A549 (cell line): ENCODE data around the gene KCP. TPM values are rescaled to one million over a fixed set of nuclear protein-coding genes. Genes with fewer than 3 reads are reported as not detected.

Source experiments
- ATAC-seq, 2 experiments: fragments of 200-7000 bp in 1 of 2; fragments of >200 bp in 1 of 2; cut with Nextera tagmentation in 1 of 2; cut with Tn5 transposase in 1 of 2; 3 replicates each; pipeline versions ENCODE4 v1.8.0 to v1.9.1; 2018 to 2020; ENCODE audit warnings: mild to moderate bottlenecking in 1 of 2, moderate library complexity in 1 of 2
- CTCF ChIA-PET: fragments of 300-600 bp; sonication (Branson Sonifier 250); formaldehyde crosslinking; extraction: SDS; loops from one replicate; lab custom pipeline; 2021; ENCODE audit warnings: antibody characterized with exemption, inconsistent platforms; lab: Yijun Ruan, JAX
- POLR2A ChIA-PET: fragments of 350-600 bp; formaldehyde crosslinking; extraction: SDS; loops from one replicate; lab custom pipeline; 2021; ENCODE audit warnings: antibody characterized with exemption, inconsistent platforms; lab: Yijun Ruan, JAX
- DNase-seq, 2 experiments: peaks; one replicate each; pipeline versions ENCODE4 v3.0.0 to v3.0.0-alpha.2; 2011 to 2016; ENCODE audit warnings: low read depth in 1 of 2, low spot score in 1 of 2
- FAIRE-seq: peaks from 2 replicates; lab custom pipeline; 2011; peaks lifted over from hg19 to GRCh38; lab: Jason Lieb, UNC
- H3K27ac ChIP-seq, 2 experiments: fragments of >200 bp; sonication (Bioruptor Twin); formaldehyde crosslinking; 3 replicates each; pipeline ENCODE4 v1.5.1; 2016 to 2017
- H3K4me1 ChIP-seq: fragments of >200 bp; sonication (Bioruptor Twin); formaldehyde crosslinking; 3 replicates; pipeline ENCODE4 v1.6.1; 2016
- H3K4me2 ChIP-seq: fragments of >200 bp; sonication (Bioruptor Twin); formaldehyde crosslinking; 3 replicates; pipeline ENCODE4 v1.6.1; 2016
- H3K4me3 ChIP-seq: fragments of >200 bp; sonication (Bioruptor Twin); formaldehyde crosslinking; 3 replicates; pipeline ENCODE4 v1.5.1; 2016
- H3K9me3 ChIP-seq: fragments of >200 bp; sonication (Bioruptor Twin); formaldehyde crosslinking; 3 replicates; pipeline ENCODE4 v1.6.1; 2016
- EHMT2 ChIP-seq: fragments of 200-600 bp; sonication (generic); IDR thresholded peaks from 2 replicates; pipeline ENCODE4 v1.6.1; 2016; ENCODE audit warnings: antibody characterized with exemption, low read depth, mild to moderate bottlenecking, moderate library complexity
- EP300 ChIP-seq, 2 experiments: fragments of >200 bp; sonication (Bioruptor Twin); formaldehyde crosslinking; IDR thresholded peaks; 2 replicates in 1 of 2; 3 replicates in 1 of 2; pipeline ENCODE4 v1.6.1; 2016 to 2017
- ESRRA ChIP-seq: fragments of 150-350 bp; IDR thresholded peaks from 2 replicates; pipeline ENCODE4 v1.6.1; 2014; ENCODE audit warnings: mild to moderate bottlenecking, low read length, borderline replicate concordance
- FOSB ChIP-seq: fragments of 250-450 bp; sonication (Bioruptor Pico); IDR thresholded peaks from 2 replicates; pipeline ENCODE4 v1.5.0; 2020; ENCODE audit warnings: mild to moderate bottlenecking, moderate library complexity
- FOXS1 ChIP-seq: fragments of 250-450 bp; sonication (Bioruptor Pico); IDR thresholded peaks from 2 replicates; pipeline ENCODE4 v1.5.0; 2020; ENCODE audit warnings: mild to moderate bottlenecking, moderate library complexity
- GATA3 ChIP-seq: IDR thresholded peaks from 2 replicates; pipeline ENCODE4 v1.6.1; 2012; ENCODE audit warnings: borderline replicate concordance
- JUN ChIP-seq, 2 experiments: fragments of >200 bp; sonication (Bioruptor Twin); formaldehyde crosslinking; IDR thresholded peaks; 2 replicates in 1 of 2; 3 replicates in 1 of 2; pipeline ENCODE4 v1.6.1; 2016 to 2017
- KDM5A ChIP-seq: fragments of 200-600 bp; sonication (generic); IDR thresholded peaks from 2 replicates; pipeline ENCODE4 v1.6.1; 2016; ENCODE audit warnings: antibody characterized with exemption, mild to moderate bottlenecking
- MYC ChIP-seq: IDR thresholded peaks from 2 replicates; pipeline ENCODE4 v1.6.1; 2012; ENCODE audit warnings: mild to moderate bottlenecking, inconsistent platforms, low read length, improper control_type of control experiment, borderline replicate concordance
- POLR2A ChIP-seq: IDR thresholded peaks from 2 replicates; pipeline ENCODE4 v1.6.1; 2012; ENCODE audit warnings: mild to moderate bottlenecking, low read length
- POLR2AphosphoS2 ChIP-seq: conservative IDR thresholded peaks from 2 replicates; pipeline ENCODE4 v1.6.1; 2012; ENCODE audit warnings: low read length, improper control_type of control experiment, inconsistent platforms
- RAD21 ChIP-seq, 2 experiments: fragments of >200 bp in 1 of 2; sonication (Bioruptor Twin) in 1 of 2; formaldehyde crosslinking in 1 of 2; IDR thresholded peaks in 1 of 2; conservative IDR thresholded peaks in 1 of 2; 2 replicates in 1 of 2; 3 replicates in 1 of 2; pipeline ENCODE4 v1.6.1; 2012 to 2018; ENCODE audit warnings: inconsistent platforms in 1 of 2
- RARB ChIP-seq: fragments of 250-450 bp; sonication (Bioruptor Pico); IDR thresholded peaks from 2 replicates; pipeline ENCODE4 v1.8.0; 2021; ENCODE audit warnings: mild to moderate bottlenecking, moderate library complexity
- SREBF2 ChIP-seq: fragments of 450-650 bp; IDR thresholded peaks from 2 replicates; pipeline ENCODE4 v1.6.1; 2014; ENCODE audit warnings: mild to moderate bottlenecking, moderate library complexity
- TFCP2L1 ChIP-seq: fragments of 250-450 bp; sonication (Bioruptor Pico); IDR thresholded peaks from 2 replicates; pipeline ENCODE4 v1.5.0; 2021; ENCODE audit warnings: mild to moderate bottlenecking
- WGBS: methylation state at CpG from one replicate; pipeline ENCODE4 v1.1.6; 2017; ENCODE audit errors: missing lambda C conversion rate; 5-methylcytosine and 5-hydroxymethylcytosine counted together
- polyA plus RNA-seq, 4 experiments: library from polyadenylated mRNA; depleted of rRNA in 3 of 4; stranded (reverse); fragments of >200 nt; fragmentation: RNase III in 1 of 4; extraction: RNeasy Plus Mini Kit Qiagen cat#74134 plus additional on column Dnase treatment in 1 of 4; gene quantifications; 2 replicates in 3 of 4; 3 replicates in 1 of 4; pipeline ENCODE4 v1.2.3, GENCODE V29; 2011 to 2017
- TF ChIP-seq, protein P1 (sequence below): fragments of 200-600 bp; sonication (generic); IDR thresholded peaks from 2 replicates; pipeline ENCODE4 v1.6.1; 2016; ENCODE audit warnings: antibody characterized with exemption, mild to moderate bottlenecking, moderate library complexity
- TF ChIP-seq, protein P2 (sequence below): fragments of 450-650 bp; IDR thresholded peaks from 2 replicates; pipeline ENCODE4 v1.6.1; 2014; ENCODE audit warnings: antibody characterized with exemption
- TF ChIP-seq, protein P3 (sequence below): IDR thresholded peaks from 2 replicates; pipeline ENCODE4 v1.6.1; 2012
- TF ChIP-seq, protein P4 (sequence below): fragments of 150-350 bp; IDR thresholded peaks from 2 replicates; pipeline ENCODE4 v1.6.1; 2014; ENCODE audit warnings: low read depth, mild to moderate bottlenecking, low read length

The KCP gene
- polyA plus RNA-seq, 2 of the 4 experiments (the other 2 are of a cell fraction) = 0.14 TPM; not detected in 1

DNA sequence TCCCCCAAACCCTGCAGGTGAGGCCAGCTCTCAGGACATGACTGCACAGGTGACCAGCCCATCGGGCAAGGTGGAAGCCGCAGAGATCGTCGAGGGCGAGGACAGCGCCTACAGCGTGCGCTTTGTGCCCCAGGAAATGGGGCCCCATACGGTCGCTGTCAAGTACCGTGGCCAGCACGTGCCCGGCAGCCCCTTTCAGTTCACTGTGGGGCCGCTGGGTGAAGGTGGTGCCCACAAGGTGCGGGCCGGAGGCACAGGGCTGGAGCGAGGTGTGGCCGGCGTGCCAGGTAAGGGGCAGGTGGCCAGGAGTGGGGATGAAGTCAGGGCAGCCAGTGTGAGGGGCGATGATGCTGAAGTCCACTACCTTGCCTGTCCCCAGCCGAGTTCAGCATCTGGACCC is 56.1 kb downstream of the KCP start (continued):
- TF ChIP-seq, protein P1, sequence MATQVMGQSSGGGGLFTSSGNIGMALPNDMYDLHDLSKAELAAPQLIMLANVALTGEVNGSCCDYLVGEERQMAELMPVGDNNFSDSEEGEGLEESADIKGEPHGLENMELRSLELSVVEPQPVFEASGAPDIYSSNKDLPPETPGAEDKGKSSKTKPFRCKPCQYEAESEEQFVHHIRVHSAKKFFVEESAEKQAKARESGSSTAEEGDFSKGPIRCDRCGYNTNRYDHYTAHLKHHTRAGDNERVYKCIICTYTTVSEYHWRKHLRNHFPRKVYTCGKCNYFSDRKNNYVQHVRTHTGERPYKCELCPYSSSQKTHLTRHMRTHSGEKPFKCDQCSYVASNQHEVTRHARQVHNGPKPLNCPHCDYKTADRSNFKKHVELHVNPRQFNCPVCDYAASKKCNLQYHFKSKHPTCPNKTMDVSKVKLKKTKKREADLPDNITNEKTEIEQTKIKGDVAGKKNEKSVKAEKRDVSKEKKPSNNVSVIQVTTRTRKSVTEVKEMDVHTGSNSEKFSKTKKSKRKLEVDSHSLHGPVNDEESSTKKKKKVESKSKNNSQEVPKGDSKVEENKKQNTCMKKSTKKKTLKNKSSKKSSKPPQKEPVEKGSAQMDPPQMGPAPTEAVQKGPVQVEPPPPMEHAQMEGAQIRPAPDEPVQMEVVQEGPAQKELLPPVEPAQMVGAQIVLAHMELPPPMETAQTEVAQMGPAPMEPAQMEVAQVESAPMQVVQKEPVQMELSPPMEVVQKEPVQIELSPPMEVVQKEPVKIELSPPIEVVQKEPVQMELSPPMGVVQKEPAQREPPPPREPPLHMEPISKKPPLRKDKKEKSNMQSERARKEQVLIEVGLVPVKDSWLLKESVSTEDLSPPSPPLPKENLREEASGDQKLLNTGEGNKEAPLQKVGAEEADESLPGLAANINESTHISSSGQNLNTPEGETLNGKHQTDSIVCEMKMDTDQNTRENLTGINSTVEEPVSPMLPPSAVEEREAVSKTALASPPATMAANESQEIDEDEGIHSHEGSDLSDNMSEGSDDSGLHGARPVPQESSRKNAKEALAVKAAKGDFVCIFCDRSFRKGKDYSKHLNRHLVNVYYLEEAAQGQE = no peak
- no peak for TF ChIP-seq FOXS1
- no peak for TF ChIP-seq TFCP2L1 (CRISPR knock-in tag)
- TF ChIP-seq FOSB = no peak
- no peak for TF ChIP-seq EP300 (IDR thresholded peaks at IDR 0.05)
- no peak for TF ChIP-seq POLR2A

DNA sequence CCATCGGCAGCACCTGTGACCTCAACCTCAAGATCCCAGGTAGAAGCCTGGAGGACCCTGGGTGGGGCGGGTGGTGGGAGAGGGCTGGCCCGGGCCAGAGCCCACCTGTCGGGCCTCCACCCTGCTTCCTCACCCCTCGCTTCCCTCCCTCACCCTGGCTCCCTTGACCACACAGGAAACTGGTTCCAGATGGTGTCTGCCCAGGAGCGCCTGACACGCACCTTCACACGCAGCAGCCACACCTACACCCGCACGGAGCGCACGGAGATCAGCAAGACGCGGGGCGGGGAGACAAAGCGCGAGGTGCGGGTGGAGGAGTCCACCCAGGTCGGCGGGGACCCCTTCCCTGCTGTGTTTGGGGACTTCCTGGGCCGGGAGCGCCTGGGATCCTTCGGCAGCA is 56.7 kb downstream of the KCP start:
- no peak for DNase-seq
- TF ChIP-seq GATA3 (no peak), JUN (IDR thresholded peaks at IDR 0.05) (no peak), POLR2A (no peak), RAD21 (conservative IDR thresholded peaks at IDR 0.05 in 1 of 2, IDR thresholded peaks at IDR 0.05 in 1 of 2) (no peak), RARB (CRISPR knock-in tag) (no peak), EHMT2 (no peak), SREBF2 (no peak), POLR2AphosphoS2 (no peak), FOSB (no peak), KDM5A (no peak), FOXS1 (no peak), ESRRA (no peak), MYC (no peak)
- TF ChIP-seq, protein P2, sequence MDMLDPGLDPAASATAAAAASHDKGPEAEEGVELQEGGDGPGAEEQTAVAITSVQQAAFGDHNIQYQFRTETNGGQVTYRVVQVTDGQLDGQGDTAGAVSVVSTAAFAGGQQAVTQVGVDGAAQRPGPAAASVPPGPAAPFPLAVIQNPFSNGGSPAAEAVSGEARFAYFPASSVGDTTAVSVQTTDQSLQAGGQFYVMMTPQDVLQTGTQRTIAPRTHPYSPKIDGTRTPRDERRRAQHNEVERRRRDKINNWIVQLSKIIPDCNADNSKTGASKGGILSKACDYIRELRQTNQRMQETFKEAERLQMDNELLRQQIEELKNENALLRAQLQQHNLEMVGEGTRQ = no peak
- TF ChIP-seq, protein P3, sequence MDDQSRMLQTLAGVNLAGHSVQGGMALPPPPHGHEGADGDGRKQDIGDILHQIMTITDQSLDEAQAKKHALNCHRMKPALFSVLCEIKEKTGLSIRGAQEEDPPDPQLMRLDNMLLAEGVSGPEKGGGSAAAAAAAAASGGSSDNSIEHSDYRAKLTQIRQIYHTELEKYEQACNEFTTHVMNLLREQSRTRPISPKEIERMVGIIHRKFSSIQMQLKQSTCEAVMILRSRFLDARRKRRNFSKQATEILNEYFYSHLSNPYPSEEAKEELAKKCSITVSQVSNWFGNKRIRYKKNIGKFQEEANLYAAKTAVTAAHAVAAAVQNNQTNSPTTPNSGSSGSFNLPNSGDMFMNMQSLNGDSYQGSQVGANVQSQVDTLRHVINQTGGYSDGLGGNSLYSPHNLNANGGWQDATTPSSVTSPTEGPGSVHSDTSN = no peak
- TF ChIP-seq, protein P4, sequence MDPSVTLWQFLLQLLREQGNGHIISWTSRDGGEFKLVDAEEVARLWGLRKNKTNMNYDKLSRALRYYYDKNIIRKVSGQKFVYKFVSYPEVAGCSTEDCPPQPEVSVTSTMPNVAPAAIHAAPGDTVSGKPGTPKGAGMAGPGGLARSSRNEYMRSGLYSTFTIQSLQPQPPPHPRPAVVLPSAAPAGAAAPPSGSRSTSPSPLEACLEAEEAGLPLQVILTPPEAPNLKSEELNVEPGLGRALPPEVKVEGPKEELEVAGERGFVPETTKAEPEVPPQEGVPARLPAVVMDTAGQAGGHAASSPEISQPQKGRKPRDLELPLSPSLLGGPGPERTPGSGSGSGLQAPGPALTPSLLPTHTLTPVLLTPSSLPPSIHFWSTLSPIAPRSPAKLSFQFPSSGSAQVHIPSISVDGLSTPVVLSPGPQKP = no peak
- TF ChIP-seq, all 56 proteins: peak for 0
- Histone ChIP-seq H3K4me2 (no peak overlapping the region), H3K9me3 (no peaks in the 10 kb centered on the region), H3K27ac (no peak overlapping the region), H3K4me1 (no peaks in the 10 kb centered on the region), H3K4me3 (no peak overlapping the region)
- POLR2A ChIA-PET = no interaction called here
- FAIRE-seq (no peak), ATAC-seq (no peak)
- CTCF ChIA-PET = no interaction called here
- WGBS = 80% methylated on average over 22 of the region's 23 CpGs
